ENCODE results near the gene AMER2. TPM values are rescaled to one million over a fixed set of nuclear protein-coding genes. Genes with fewer than 3 reads are reported as not detected.

The AMER2 gene
- total and polyA plus RNA-seq, 8 donors, result 0.07 TPM; not detected in 7

DNA sequence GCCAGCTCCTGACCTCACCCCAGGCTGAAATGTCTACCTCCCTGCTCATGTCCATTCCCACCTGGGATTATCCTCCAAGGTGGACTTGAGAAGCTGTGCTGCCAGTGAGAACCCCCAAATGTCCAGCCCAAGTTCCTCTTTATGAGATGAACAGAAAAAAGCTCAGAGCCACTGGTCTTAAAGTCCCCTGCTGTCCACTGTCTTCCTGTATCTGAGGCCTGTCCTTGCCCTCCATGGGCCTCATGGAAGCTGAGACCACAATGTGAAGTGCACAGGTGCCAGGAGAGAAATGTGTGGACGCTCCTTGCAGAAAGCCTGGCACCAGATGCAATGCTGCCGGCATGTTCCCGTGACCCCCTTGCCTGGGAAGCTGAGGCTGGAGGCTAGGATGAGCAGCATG, 3.3 kb upstream of the AMER2 start:
- intact Hi-C loops (cut with DNase I), result no loop called here
- Histone ChIP-seq H3K4me1 (no peaks in the 10 kb centered on the region), H3K9me3 (no peaks in the 10 kb centered on the region), H3K36me3 (no peaks in the 10 kb centered on the region), H3K27ac (no peak overlapping the region), H3K27me3 (peaks cover 0 to 32% (median 2%) of the 10 kb centered on the region in 4 donors), H3K4me3 (no peak overlapping the region)
- FAIRE-seq (no peak), DNase-seq (no peak), ATAC-seq (no peak)
- 43 to 67% methylated on average over 3 of the region's 3 CpGs for WGBS, 2 donors
- TF ChIP-seq, protein P1, sequence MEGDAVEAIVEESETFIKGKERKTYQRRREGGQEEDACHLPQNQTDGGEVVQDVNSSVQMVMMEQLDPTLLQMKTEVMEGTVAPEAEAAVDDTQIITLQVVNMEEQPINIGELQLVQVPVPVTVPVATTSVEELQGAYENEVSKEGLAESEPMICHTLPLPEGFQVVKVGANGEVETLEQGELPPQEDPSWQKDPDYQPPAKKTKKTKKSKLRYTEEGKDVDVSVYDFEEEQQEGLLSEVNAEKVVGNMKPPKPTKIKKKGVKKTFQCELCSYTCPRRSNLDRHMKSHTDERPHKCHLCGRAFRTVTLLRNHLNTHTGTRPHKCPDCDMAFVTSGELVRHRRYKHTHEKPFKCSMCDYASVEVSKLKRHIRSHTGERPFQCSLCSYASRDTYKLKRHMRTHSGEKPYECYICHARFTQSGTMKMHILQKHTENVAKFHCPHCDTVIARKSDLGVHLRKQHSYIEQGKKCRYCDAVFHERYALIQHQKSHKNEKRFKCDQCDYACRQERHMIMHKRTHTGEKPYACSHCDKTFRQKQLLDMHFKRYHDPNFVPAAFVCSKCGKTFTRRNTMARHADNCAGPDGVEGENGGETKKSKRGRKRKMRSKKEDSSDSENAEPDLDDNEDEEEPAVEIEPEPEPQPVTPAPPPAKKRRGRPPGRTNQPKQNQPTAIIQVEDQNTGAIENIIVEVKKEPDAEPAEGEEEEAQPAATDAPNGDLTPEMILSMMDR (IDR thresholded peaks at IDR 0.05), result no peak

DNA sequence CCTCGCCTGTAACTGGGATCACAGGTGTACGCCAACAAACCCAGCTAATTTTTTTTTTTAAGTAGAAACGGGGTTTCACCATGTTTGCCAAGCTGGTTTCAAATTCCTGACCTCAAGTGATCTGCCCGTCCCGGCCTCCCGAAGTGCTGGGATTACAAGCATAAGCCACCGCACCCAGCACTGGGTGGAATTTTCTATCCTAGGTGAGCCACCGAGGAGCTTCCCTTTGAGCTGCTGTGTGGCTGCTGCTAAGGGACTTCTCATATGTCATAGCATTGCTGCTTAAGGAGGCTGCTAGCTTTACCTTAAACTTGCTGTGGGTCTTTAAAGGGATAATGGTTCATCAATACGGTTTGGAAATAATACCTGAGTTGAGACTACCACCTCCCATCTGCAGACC, 2.9 kb upstream of the AMER2 start:
- DNase-seq (no peak), FAIRE-seq (no peak), ATAC-seq (no peak)
- Histone ChIP-seq H3K9me3 (no peaks in the 10 kb centered on the region), H3K27ac (no peak overlapping the region), H3K36me3 (no peaks in the 10 kb centered on the region), H3K4me3 (no peak overlapping the region), H3K4me1 (no peaks in the 10 kb centered on the region), H3K27me3 (peaks cover 0 to 36% (median 2%) of the 10 kb centered on the region in 4 donors)
- TF ChIP-seq, protein P1 (IDR thresholded peaks at IDR 0.05), result no peak
- WGBS, 2 donors, result 58 to 68% methylated on average over 9 of the region's 9 CpGs
- intact Hi-C loops (cut with DNase I), result no loop called here

DNA sequence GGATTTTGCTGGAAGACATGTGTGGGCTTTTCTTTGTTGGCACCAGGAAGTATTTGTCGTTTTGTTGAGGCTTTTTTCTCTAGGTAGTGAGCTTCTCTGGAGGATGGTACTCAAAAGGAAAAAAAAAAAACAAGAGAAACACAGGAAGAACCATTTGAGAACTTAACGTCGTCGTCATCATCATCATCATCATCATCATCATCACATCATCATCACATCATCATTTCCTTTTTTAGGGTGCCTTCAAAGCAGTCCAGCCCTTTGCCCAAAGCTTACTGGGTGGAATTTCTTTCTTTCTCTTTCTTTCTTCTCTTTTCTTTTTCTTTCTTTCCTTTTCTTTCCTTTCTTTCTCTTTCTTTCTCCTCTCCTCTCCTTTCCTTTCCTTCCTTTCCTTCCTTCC, 2.2 kb upstream of the AMER2 start:
- H3K4me3 ChIP-seq, result no peak overlapping the region
- WGBS, 2 donors, result 50 to 61% methylated on average over 4 of the region's 4 CpGs

DNA sequence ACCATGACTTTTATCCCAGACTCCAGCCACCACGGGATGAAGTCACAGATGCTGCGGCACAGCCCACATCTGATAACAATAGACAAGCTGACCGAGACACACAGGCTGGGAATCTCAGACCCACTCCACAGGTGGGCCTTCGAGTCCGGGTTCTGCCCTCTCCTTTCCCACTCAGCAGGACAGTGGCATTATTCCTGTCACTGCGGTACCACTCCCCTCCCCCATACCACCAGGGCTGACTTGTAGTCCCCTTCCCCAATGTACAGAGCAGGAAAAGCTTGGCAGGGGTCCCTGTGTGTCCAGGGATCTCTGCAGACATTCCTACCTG, 179 bp upstream of the AMER2 start:
- TF ChIP-seq, protein P1 (IDR thresholded peaks at IDR 0.05), result no peak
- Histone ChIP-seq H3K4me1 (no peaks in the 10 kb centered on the region), H3K4me3 (no peak overlapping the region), H3K27ac (no peak overlapping the region), H3K27me3 (peaks cover 0 to 33% (median 2%) of the 10 kb centered on the region in 4 donors), H3K36me3 (no peaks in the 10 kb centered on the region), H3K9me3 (no peaks in the 10 kb centered on the region)
- WGBS, 2 donors, result 17 to 18% methylated on average over 6 of the region's 6 CpGs
- intact Hi-C loops (cut with DNase I), result no loop called here
- ATAC-seq (no peak), FAIRE-seq (no peak), DNase-seq (no peak)

More for the DNA sequence above, 2.2 kb upstream of the AMER2 start:
- ATAC-seq, result no peak
- intact Hi-C loops (cut with DNase I), result no loop called here
- Histone ChIP-seq H3K27ac (no peak overlapping the region), H3K4me1 (no peaks in the 10 kb centered on the region), H3K36me3 (no peaks in the 10 kb centered on the region), H3K27me3 (peaks cover 0 to 33% (median 2%) of the 10 kb centered on the region in 4 donors), H3K9me3 (no peaks in the 10 kb centered on the region)
- no peak for DNase-seq
- FAIRE-seq, result no peak
- TF ChIP-seq, protein P1 (IDR thresholded peaks at IDR 0.05), result no peak

DNA sequence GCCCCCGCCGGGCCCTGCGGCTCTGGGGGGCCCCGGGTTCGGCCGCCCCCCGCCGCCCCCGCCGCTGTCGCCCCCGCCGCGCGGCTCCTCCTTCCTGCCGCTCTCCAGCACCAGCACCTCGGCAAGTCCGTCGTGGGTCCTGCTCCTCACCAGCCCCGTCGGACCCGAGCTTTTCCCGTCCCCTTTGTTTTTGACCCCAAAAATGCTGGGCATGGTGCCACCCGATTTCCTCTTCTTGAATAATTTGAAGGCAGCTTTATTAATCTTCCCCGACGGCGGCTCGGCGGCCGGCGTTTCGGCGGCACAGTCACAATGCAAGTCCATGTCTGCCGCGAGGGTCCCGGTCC, 945 bp downstream of the AMER2 start:
- Histone ChIP-seq H3K36me3 (no peaks in the 10 kb centered on the region), H3K9me3 (no peaks in the 10 kb centered on the region), H3K27ac (no peak overlapping the region), H3K27me3 (peaks cover 0 to 33% (median 2%) of the 10 kb centered on the region in 4 donors), H3K4me3 (peak overlapping the region in 3 of 4 donors; percentile 16 to 41 (median 30)), H3K4me1 (no peaks in the 10 kb centered on the region)
- TF ChIP-seq, protein P1 (IDR thresholded peaks at IDR 0.05), result no peak
- ATAC-seq, result peak in 1 of 4 donors; percentile 31
- intact Hi-C loops (cut with DNase I), result no loop called here
- peak in 1 of 6 donors; percentile 60 for DNase-seq
- WGBS, 2 donors, result 0 to 2% methylated on average over 19 to 36 of the region's 36 CpGs
- no peak for FAIRE-seq

Data from pancreas (tissue), 10 donors.